ENCODE measurements around the gene RNF167.

Gene RNF167

GRCh38 chr17:4972752-4973151 lies 32.7 kb downstream of the RNF167 start:
- DNase-seq (ENCODE audit: low read depth in 1 of 2, low spot score in 1 of 2) = no peak

- no peak for DNase-seq (ENCODE audit: low read depth in 1 of 2, low spot score in 1 of 2)
These were observed 33.4 kb downstream of the RNF167 start for GRCh38 chr17:4973256-4974114.

GRCh38 chr17:4974115-4974670 lies 34.1 kb downstream of the RNF167 start:
- no peak for DNase-seq (ENCODE audit: low read depth in 1 of 2, low spot score in 1 of 2)

- no peak for DNase-seq (ENCODE audit: low read depth in 1 of 2, low spot score in 1 of 2)
These were observed 38.7 kb downstream of the RNF167 start for GRCh38 chr17:4978726-4979125.

- DNase-seq (ENCODE audit: low read depth in 1 of 2, low spot score in 1 of 2) = no peak
These were observed 40.7 kb downstream of the RNF167 start for GRCh38 chr17:4980644-4981216.

GRCh38 chr17:4982305-4982704 lies 42.2 kb downstream of the RNF167 start:
- no peak for DNase-seq (ENCODE audit: low read depth in 1 of 2, low spot score in 1 of 2)

GRCh38 chr17:4986403-4986802 lies 46.3 kb downstream of the RNF167 start:
- no peak for DNase-seq (ENCODE audit: low read depth in 1 of 2, low spot score in 1 of 2)

GRCh38 chr17:4986951-4987766 lies 47.1 kb downstream of the RNF167 start, which contains the start of gene CAMTA2:
Gene CAMTA2, minus strand, starts transcription at chr17:4987675. Its CDS starts 1,453 bp downstream, at chr17:4986222.
- DNase-seq (ENCODE audit: low read depth in 1 of 2, low spot score in 1 of 2) = peak; percentile 79 to 81

- DNase-seq (ENCODE audit: low read depth in 1 of 2, low spot score in 1 of 2) = no peak
These were observed 47.9 kb downstream of the RNF167 start for GRCh38 chr17:4987767-4988567.

GRCh38 chr17:4994081-4994595 lies 54.1 kb downstream of the RNF167 start:
- DNase-seq (ENCODE audit: low read depth in 1 of 2, low spot score in 1 of 2) = no peak
